ENCODE measurements around the gene WNT7B.

The WNT7B gene

GRCh38 chr22:45876136-45877035 is 100.6 kb downstream of the WNT7B start:
- DNase-seq (ENCODE audit: low read depth in 2 of 2): no peak

GRCh38 chr22:45872659-45873263 is 104.2 kb downstream of the WNT7B start:
- DNase-seq (ENCODE audit: low read depth in 2 of 2): no peak

GRCh38 chr22:45871721-45872120 is 105.2 kb downstream of the WNT7B start:
- no peak for DNase-seq (ENCODE audit: low read depth in 2 of 2)

Data from stimulated activated CD4-positive, alpha-beta T cell treated with anti-CD3 and anti-CD28 coated beads, Interleukin-12 subunit alpha, Interleukin-12 subunit beta, amount 100 ng/mL, for 24 hours (primary cell).